ENCODE results near the gene GRIK3.

GRIK3 gene

GRCh38 chr1:37052120-37052519, 17.8 kb upstream of the GRIK3 start:
- no peaks in the 10 kb centered on the region for H3K4me1 ChIP-seq (ENCODE audit: control insufficient read depth in 5 of 5, insufficient read depth in 5 of 5, low read length in 5 of 5)
- H3K4me3 ChIP-seq (ENCODE audit: low read depth in 1 of 5, low read length in 5 of 5): no peak overlapping the region
- no peak overlapping the region for H3K27ac ChIP-seq (ENCODE audit: low read depth, low read length)
- H3K9me3 ChIP-seq (ENCODE audit: control insufficient read depth in 5 of 5, low read length in 5 of 5): no peaks in the 10 kb centered on the region
- peaks cover 2 to 18% (median 4%) of the 10 kb centered on the region in 5 donors for H3K27me3 ChIP-seq (ENCODE audit: control insufficient read depth in 5 of 5, insufficient read depth in 4 of 5, low read length in 5 of 5)
- H3K36me3 ChIP-seq (ENCODE audit: control insufficient read depth in 5 of 5, insufficient read depth in 5 of 5, low read length in 5 of 5): no peaks in the 10 kb centered on the region
- H3K9ac ChIP-seq (ENCODE audit: low read length in 5 of 5): no peak overlapping the region

- no peaks in the 10 kb centered on the region for H3K9me3 ChIP-seq (ENCODE audit: control insufficient read depth in 5 of 5, low read length in 5 of 5)
- no peak overlapping the region for H3K9ac ChIP-seq (ENCODE audit: low read length in 5 of 5)
- no peak overlapping the region for H3K4me3 ChIP-seq (ENCODE audit: low read depth in 1 of 5, low read length in 5 of 5)
- H3K27me3 ChIP-seq (ENCODE audit: control insufficient read depth in 5 of 5, insufficient read depth in 4 of 5, low read length in 5 of 5): peaks cover 2 to 18% (median 6%) of the 10 kb centered on the region in 5 donors
- no peak overlapping the region for H3K27ac ChIP-seq (ENCODE audit: low read depth, low read length)
- no peaks in the 10 kb centered on the region for H3K36me3 ChIP-seq (ENCODE audit: control insufficient read depth in 5 of 5, insufficient read depth in 5 of 5, low read length in 5 of 5)
- no peaks in the 10 kb centered on the region for H3K4me1 ChIP-seq (ENCODE audit: control insufficient read depth in 5 of 5, insufficient read depth in 5 of 5, low read length in 5 of 5)
Observed at GRCh38 chr1:37051346-37051745, 17.0 kb upstream of the GRIK3 start.

- no peak overlapping the region for H3K4me3 ChIP-seq (ENCODE audit: low read depth in 1 of 5, low read length in 5 of 5)
- H3K9me3 ChIP-seq (ENCODE audit: control insufficient read depth in 5 of 5, low read length in 5 of 5): no peaks in the 10 kb centered on the region
- H3K36me3 ChIP-seq (ENCODE audit: control insufficient read depth in 5 of 5, insufficient read depth in 5 of 5, low read length in 5 of 5): no peaks in the 10 kb centered on the region
- H3K27me3 ChIP-seq (ENCODE audit: control insufficient read depth in 5 of 5, insufficient read depth in 4 of 5, low read length in 5 of 5): peaks cover 14 to 29% (median 25%) of the 10 kb centered on the region in 5 donors
- H3K27ac ChIP-seq (ENCODE audit: low read depth, low read length): no peak overlapping the region
- H3K9ac ChIP-seq (ENCODE audit: low read length in 5 of 5): no peak overlapping the region
- no peaks in the 10 kb centered on the region for H3K4me1 ChIP-seq (ENCODE audit: control insufficient read depth in 5 of 5, insufficient read depth in 5 of 5, low read length in 5 of 5)
Observed at GRCh38 chr1:37047542-37047941, 13.2 kb upstream of the GRIK3 start.

GRCh38 chr1:37043101-37043500, 8.8 kb upstream of the GRIK3 start:
- no peak overlapping the region for H3K4me3 ChIP-seq (ENCODE audit: low read depth in 1 of 5, low read length in 5 of 5)
- H3K9ac ChIP-seq (ENCODE audit: low read length in 5 of 5): no peak overlapping the region
- H3K4me1 ChIP-seq (ENCODE audit: control insufficient read depth in 5 of 5, insufficient read depth in 5 of 5, low read length in 5 of 5): no peaks in the 10 kb centered on the region
- H3K27ac ChIP-seq (ENCODE audit: low read depth, low read length): no peak overlapping the region
- peaks cover 30 to 69% (median 63%) of the 10 kb centered on the region in 5 donors for H3K27me3 ChIP-seq (ENCODE audit: control insufficient read depth in 5 of 5, insufficient read depth in 4 of 5, low read length in 5 of 5)
- no peaks in the 10 kb centered on the region for H3K36me3 ChIP-seq (ENCODE audit: control insufficient read depth in 5 of 5, insufficient read depth in 5 of 5, low read length in 5 of 5)
- H3K9me3 ChIP-seq (ENCODE audit: control insufficient read depth in 5 of 5, low read length in 5 of 5): no peaks in the 10 kb centered on the region

GRCh38 chr1:37042506-37042905, 8.2 kb upstream of the GRIK3 start:
- no peaks in the 10 kb centered on the region for H3K9me3 ChIP-seq (ENCODE audit: control insufficient read depth in 5 of 5, low read length in 5 of 5)
- H3K9ac ChIP-seq (ENCODE audit: low read length in 5 of 5): no peak overlapping the region
- no peak overlapping the region for H3K4me3 ChIP-seq (ENCODE audit: low read depth in 1 of 5, low read length in 5 of 5)
- H3K36me3 ChIP-seq (ENCODE audit: control insufficient read depth in 5 of 5, insufficient read depth in 5 of 5, low read length in 5 of 5): no peaks in the 10 kb centered on the region
- peaks cover 34 to 74% (median 69%) of the 10 kb centered on the region in 5 donors for H3K27me3 ChIP-seq (ENCODE audit: control insufficient read depth in 5 of 5, insufficient read depth in 4 of 5, low read length in 5 of 5)
- H3K27ac ChIP-seq (ENCODE audit: low read depth, low read length): no peak overlapping the region
- H3K4me1 ChIP-seq (ENCODE audit: control insufficient read depth in 5 of 5, insufficient read depth in 5 of 5, low read length in 5 of 5): no peaks in the 10 kb centered on the region

- Histone ChIP-seq H3K4me3 (ENCODE audit: low read depth in 1 of 5, low read length in 5 of 5) (no peak overlapping the region), H3K36me3 (ENCODE audit: control insufficient read depth in 5 of 5, insufficient read depth in 5 of 5, low read length in 5 of 5) (no peaks in the 10 kb centered on the region), H3K27me3 (ENCODE audit: control insufficient read depth in 5 of 5, insufficient read depth in 4 of 5, low read length in 5 of 5) (peaks cover 37 to 76% (median 69%) of the 10 kb centered on the region in 5 donors), H3K9ac (ENCODE audit: low read length in 5 of 5) (no peak overlapping the region), H3K4me1 (ENCODE audit: control insufficient read depth in 5 of 5, insufficient read depth in 5 of 5, low read length in 5 of 5) (peaks cover 0 to 4% (median 0%) of the 10 kb centered on the region in 5 donors), H3K9me3 (ENCODE audit: control insufficient read depth in 5 of 5, low read length in 5 of 5) (no peaks in the 10 kb centered on the region), H3K27ac (ENCODE audit: low read depth, low read length) (no peak overlapping the region)
Observed at GRCh38 chr1:37041483-37041882, 7.2 kb upstream of the GRIK3 start.

- H3K4me3 ChIP-seq (ENCODE audit: low read depth in 1 of 5, low read length in 5 of 5): no peak overlapping the region
- peaks cover 0 to 9% (median 5%) of the 10 kb centered on the region in 5 donors for H3K4me1 ChIP-seq (ENCODE audit: control insufficient read depth in 5 of 5, insufficient read depth in 5 of 5, low read length in 5 of 5)
- H3K9me3 ChIP-seq (ENCODE audit: control insufficient read depth in 5 of 5, low read length in 5 of 5): no peaks in the 10 kb centered on the region
- no peak overlapping the region for H3K9ac ChIP-seq (ENCODE audit: low read length in 5 of 5)
- H3K27me3 ChIP-seq (ENCODE audit: control insufficient read depth in 5 of 5, insufficient read depth in 4 of 5, low read length in 5 of 5): peaks cover 44 to 83% (median 76%) of the 10 kb centered on the region in 5 donors
- H3K36me3 ChIP-seq (ENCODE audit: control insufficient read depth in 5 of 5, insufficient read depth in 5 of 5, low read length in 5 of 5): no peaks in the 10 kb centered on the region
- no peak overlapping the region for H3K27ac ChIP-seq (ENCODE audit: low read depth, low read length)
Observed at GRCh38 chr1:37040773-37041172, 6.5 kb upstream of the GRIK3 start.

- Histone ChIP-seq H3K4me1 (ENCODE audit: control insufficient read depth in 5 of 5, insufficient read depth in 5 of 5, low read length in 5 of 5) (peaks cover 0 to 11% (median 6%) of the 10 kb centered on the region in 5 donors), H3K36me3 (ENCODE audit: control insufficient read depth in 5 of 5, insufficient read depth in 5 of 5, low read length in 5 of 5) (no peaks in the 10 kb centered on the region), H3K9ac (ENCODE audit: low read length in 5 of 5) (no peak overlapping the region), H3K9me3 (ENCODE audit: control insufficient read depth in 5 of 5, low read length in 5 of 5) (no peaks in the 10 kb centered on the region), H3K27ac (ENCODE audit: low read depth, low read length) (no peak overlapping the region), H3K4me3 (ENCODE audit: low read depth in 1 of 5, low read length in 5 of 5) (no peak overlapping the region), H3K27me3 (ENCODE audit: control insufficient read depth in 5 of 5, insufficient read depth in 4 of 5, low read length in 5 of 5) (peaks cover 44 to 88% (median 81%) of the 10 kb centered on the region in 5 donors)
Observed at GRCh38 chr1:37040261-37040660, 5.9 kb upstream of the GRIK3 start.

GRCh38 chr1:37038227-37039093, 4.1 kb upstream of the GRIK3 start:
- no peak overlapping the region for H3K27ac ChIP-seq (ENCODE audit: low read depth, low read length)
- peaks cover 40 to 86% (median 83%) of the 10 kb centered on the region in 5 donors for H3K27me3 ChIP-seq (ENCODE audit: control insufficient read depth in 5 of 5, insufficient read depth in 4 of 5, low read length in 5 of 5)
- H3K9ac ChIP-seq (ENCODE audit: low read length in 5 of 5): no peak overlapping the region

GRCh38 chr1:37037690-37038089, 3.4 kb upstream of the GRIK3 start:
- Histone ChIP-seq H3K27ac (ENCODE audit: low read depth, low read length) (no peak overlapping the region), H3K4me3 (ENCODE audit: low read depth in 1 of 5, low read length in 5 of 5) (no peak overlapping the region), H3K9ac (ENCODE audit: low read length in 5 of 5) (no peak overlapping the region), H3K36me3 (ENCODE audit: control insufficient read depth in 5 of 5, insufficient read depth in 5 of 5, low read length in 5 of 5) (no peaks in the 10 kb centered on the region), H3K27me3 (ENCODE audit: control insufficient read depth in 5 of 5, insufficient read depth in 4 of 5, low read length in 5 of 5) (peaks cover 43 to 86% (median 80%) of the 10 kb centered on the region in 5 donors), H3K4me1 (ENCODE audit: control insufficient read depth in 5 of 5, insufficient read depth in 5 of 5, low read length in 5 of 5) (peaks cover 0 to 15% (median 6%) of the 10 kb centered on the region in 5 donors), H3K9me3 (ENCODE audit: control insufficient read depth in 5 of 5, low read length in 5 of 5) (no peaks in the 10 kb centered on the region)

More at GRCh38 chr1:37038227-37039093, 4.1 kb upstream of the GRIK3 start:
- Histone ChIP-seq H3K4me1 (ENCODE audit: control insufficient read depth in 5 of 5, insufficient read depth in 5 of 5, low read length in 5 of 5) (peaks cover 0 to 14% (median 6%) of the 10 kb centered on the region in 5 donors), H3K36me3 (ENCODE audit: control insufficient read depth in 5 of 5, insufficient read depth in 5 of 5, low read length in 5 of 5) (no peaks in the 10 kb centered on the region), H3K4me3 (ENCODE audit: low read depth in 1 of 5, low read length in 5 of 5) (no peak overlapping the region), H3K9me3 (ENCODE audit: control insufficient read depth in 5 of 5, low read length in 5 of 5) (no peaks in the 10 kb centered on the region)
